Pancreas (tissue), 10 donors: ENCODE measurements around the gene GRIPAP1. TPM values are rescaled to one million over a fixed set of nuclear protein-coding genes. Genes with fewer than 3 reads are reported as not detected.

Experiments used
- ATAC-seq, 4 donors: fragments of 200-7000 bp; cut with Tn5 transposase; one replicate each; pipeline versions ENCODE4 v1.8.0 to v1.9.1; 2020; ENCODE audit warnings: mild to moderate bottlenecking in 4 of 4, moderate library complexity in 4 of 4
- DNase-seq, 6 donors: peaks; one replicate each; pipeline ENCODE4 v3.0.0-alpha.2; 2020
- FAIRE-seq: peaks from 2 replicates; lab custom pipeline; 2012; peaks lifted over from hg19 to GRCh38; lab: Jason Lieb, UNC
- H3K27ac ChIP-seq, 4 donors: fragments of 200-600 bp; sonication (generic); 1 replicate in 3 of 4; 2 replicates in 1 of 4; pipeline versions ENCODE4 v1.5.0 to v1.8.0; 2020
- H3K27me3 ChIP-seq, 4 donors: fragments of 200-600 bp; one replicate each; pipeline ENCODE4 v1.8.0; 2021
- H3K36me3 ChIP-seq, 3 donors: fragments of 200-600 bp; sonication (generic) in 1 of 3; one replicate each; pipeline versions ENCODE4 v1.5.0 to v1.8.0; 2020 to 2021
- H3K4me1 ChIP-seq, 3 donors: fragments of 200-600 bp; one replicate each; pipeline ENCODE4 v1.8.0; 2021
- H3K4me3 ChIP-seq, 4 donors: fragments of 200-600 bp; sonication (generic) in 2 of 4; one replicate each; pipeline versions ENCODE4 v1.5.0 to v1.8.0; 2020 to 2021
- H3K9me3 ChIP-seq, 4 donors: fragments of 200-600 bp; one replicate each; pipeline ENCODE4 v1.8.0; 2021
- CTCF ChIP-seq, 4 donors: fragments of 200-600 bp; sonication (generic) in 3 of 4; IDR thresholded peaks; one replicate each; pipeline versions ENCODE4 v1.5.0 to v1.8.0; 2021; ENCODE audit warnings: antibody characterized with exemption in 4 of 4
- WGBS, 2 donors: extraction: QIAGEN DNeasy Blood & Tissue Kit; methylation state at CpG; one replicate each; pipeline ENCODE4 v1.1.7; 2013; 5-methylcytosine and 5-hydroxymethylcytosine counted together
- intact Hi-C, 3 donors: fragments of 100-400 bp; cut with DNase I; formaldehyde crosslinking; loops; one replicate each; pipeline versions ENCODE4 v1.11.1 to v1.14.2; 2022
- polyA plus RNA-seq, 2 donors: library from polyadenylated mRNA; stranded (reverse); fragments of 200-250 nt; gene quantifications; one replicate each; pipeline ENCODE4 v1.2.3, GENCODE V29; 2013
- total RNA-seq, 6 donors: library from RNA; stranded (reverse); fragmentation: NEBNext Ultra II Directional in 4 of 6; extraction: Animal tissue kit (Norgen Biotek cat#: 25700) in 4 of 6; gene quantifications; one replicate each; pipeline versions ENCODE4 v1.2.1 to v1.2.4, GENCODE V29; 2021 to 2023
- donor health status: healthy with polysubstance abuse.
- donor health status: DM: no; HTN: no; CAD: no; lungs with moderate emphysema.
- donor health status: DM: no; HTN: no; CAD: no.
- donor health status: control.
- donor health status: control.
- donor health status: Bipolar disorder and iron deficiency.
- donor health status: DM: yes; HTN: yes; CAD: no.
- donor health status: DM: no; HTN: no; CAD: no.
- donor health status: DM: no; HTN: no; CAD: no.
- donor health status: DM: yes; HTN: yes; CAD: no.

GRIPAP1 gene
- total and polyA plus RNA-seq, 8 donors: 12.5 to 32.7 (median 18.4) TPM

GRCh38 chrX:48976086-48976485, 26.0 kb downstream of the GRIPAP1 start:
- FAIRE-seq (no peak), DNase-seq (no peak), ATAC-seq (no peak)
- Histone ChIP-seq H3K27ac (no peak overlapping the region), H3K9me3 (no peaks in the 10 kb centered on the region), H3K4me3 (no peak overlapping the region), H3K4me1 (no peaks in the 10 kb centered on the region), H3K36me3 (peaks cover 0 to under 1% (median 0%) of the 10 kb centered on the region in 3 donors), H3K27me3 (no peaks in the 10 kb centered on the region)
- no peak for TF ChIP-seq CTCF (IDR thresholded peaks at IDR 0.05)
- intact Hi-C loops: no loop called here
- 62 to 73% methylated on average over 6 of the region's 6 CpGs for WGBS, 2 donors

- Histone ChIP-seq H3K4me1 (no peaks in the 10 kb centered on the region), H3K4me3 (no peak overlapping the region), H3K36me3 (no peaks in the 10 kb centered on the region), H3K27me3 (no peaks in the 10 kb centered on the region), H3K9me3 (no peaks in the 10 kb centered on the region), H3K27ac (no peak overlapping the region)
- no peak for FAIRE-seq
- no peak for TF ChIP-seq CTCF (IDR thresholded peaks at IDR 0.05)
- intact Hi-C loops: no loop called here
- no peak for DNase-seq
- 84 to 89% methylated on average over 5 of the region's 5 CpGs for WGBS, 2 donors
- ATAC-seq: no peak
Observed at GRCh38 chrX:48975541-48975940, 26.5 kb downstream of the GRIPAP1 start.

- FAIRE-seq: no peak
- WGBS, 2 donors: 79 to 91% methylated on average over 7 of the region's 7 CpGs
- no peak for TF ChIP-seq CTCF (IDR thresholded peaks at IDR 0.05)
Observed at GRCh38 chrX:48975041-48975440, 27.0 kb downstream of the GRIPAP1 start.

GRCh38 chrX:48974574-48974973, 27.5 kb downstream of the GRIPAP1 start:
- Histone ChIP-seq H3K27ac (no peak overlapping the region), H3K9me3 (no peaks in the 10 kb centered on the region), H3K4me3 (no peak overlapping the region), H3K27me3 (no peaks in the 10 kb centered on the region), H3K36me3 (no peaks in the 10 kb centered on the region), H3K4me1 (no peaks in the 10 kb centered on the region)
- ATAC-seq (no peak), DNase-seq (no peak), FAIRE-seq (no peak)
- TF ChIP-seq CTCF (IDR thresholded peaks at IDR 0.05): no peak
- 69 to 86% methylated on average over 2 of the region's 2 CpGs for WGBS, 2 donors
- intact Hi-C loops: loop anchor here in 1 of 3 donors (5.0 kb wide), 1 partner anchor 63 kb away; no protein-coding TSS in a partner anchor

More at GRCh38 chrX:48975041-48975440, 27.0 kb downstream of the GRIPAP1 start:
- Histone ChIP-seq H3K27me3 (no peaks in the 10 kb centered on the region), H3K9me3 (no peaks in the 10 kb centered on the region), H3K27ac (no peak overlapping the region), H3K4me3 (no peak overlapping the region), H3K36me3 (no peaks in the 10 kb centered on the region), H3K4me1 (no peaks in the 10 kb centered on the region)
- intact Hi-C loops: no loop called here
- ATAC-seq (no peak), DNase-seq (no peak)

GRCh38 chrX:48974033-48974432, 28.0 kb downstream of the GRIPAP1 start:
- Histone ChIP-seq H3K4me1 (no peaks in the 10 kb centered on the region), H3K27ac (no peak overlapping the region), H3K9me3 (no peaks in the 10 kb centered on the region), H3K27me3 (no peaks in the 10 kb centered on the region), H3K4me3 (no peak overlapping the region), H3K36me3 (no peaks in the 10 kb centered on the region)
- no peak for FAIRE-seq
- 61 to 82% methylated on average over 3 of the region's 3 CpGs for WGBS, 2 donors
- ATAC-seq: no peak
- intact Hi-C loops: loop anchor here in 1 of 3 donors (5.0 kb wide), 1 partner anchor 63 kb away; no protein-coding TSS in a partner anchor
- no peak for DNase-seq
- no peak for TF ChIP-seq CTCF (IDR thresholded peaks at IDR 0.05)
